B cell (primary cell): Measurements from ENCODE around the gene MRPL4. TPM values are rescaled to one million over a fixed set of nuclear protein-coding genes. Genes with fewer than 3 reads are reported as not detected.

Source experiments
- ATAC-seq: fragments of 200-7000 bp; cut with Tn5 transposase; one replicate; pipeline ENCODE4 v1.10.0; 2021; ENCODE audit warnings: low read depth, mild to moderate bottlenecking, moderate number of reproducible peaks, moderate library complexity
- CTCF ChIA-PET: fragments of 350-600 bp; sonication (Branson Sonifier 250); formaldehyde crosslinking; loops from one replicate; lab custom pipeline; 2021; ENCODE audit warnings: antibody characterized with exemption, inconsistent platforms; lab: Charles Lee
- POLR2A ChIA-PET: fragments of 350-600 bp; sonication (Branson Sonifier 250); formaldehyde crosslinking; loops from one replicate; lab custom pipeline; 2021; ENCODE audit warnings: antibody characterized with exemption; lab: Charles Lee
- DNase-seq: peaks from one replicate; pipeline ENCODE4 v3.0.0; 2013
- H2AFZ ChIP-seq: 2 replicates; pipeline ENCODE4 v1.6.1; 2012; ENCODE audit warnings: mild to moderate bottlenecking, low read depth, low read length; ENCODE audit not compliant: insufficient read depth, poor library complexity, severe bottlenecking
- H3K27ac ChIP-seq, 2 donors: 1 replicate in 1 of 2; 2 replicates in 1 of 2; pipeline ENCODE4 v1.5.1; 2012 to 2013; ENCODE audit warnings: low read length in 2 of 2, mild to moderate bottlenecking in 2 of 2, moderate library complexity in 1 of 2
- H3K27me3 ChIP-seq, 4 experiments: fragments of 200-600 bp in 1 of 4; sonication (generic) in 1 of 4; replicated peaks in 1 of 4; 1 replicate in 2 of 4; 2 replicates in 2 of 4; pipeline versions ENCODE4 v1.6.1 to v1.7.0; 2013 to 2016; ENCODE audit warnings: low read length in 3 of 4, mild to moderate bottlenecking in 2 of 4, mixed read lengths in 1 of 4, moderate library complexity in 1 of 4; ENCODE audit not compliant: insufficient read depth in 4 of 4, control insufficient read depth in 3 of 4; ENCODE audit errors: control extremely low read depth in 1 of 4
- H3K36me3 ChIP-seq, 2 experiments: replicated peaks in 1 of 2; 1 replicate in 1 of 2; 2 replicates in 1 of 2; pipeline versions ENCODE4 v1.6.1 to v1.7.1; 2013; ENCODE audit warnings: low read length in 1 of 2; ENCODE audit not compliant: insufficient read depth in 2 of 2, control insufficient read depth in 1 of 2; ENCODE audit errors: control extremely low read depth in 1 of 2, extremely low read depth in 1 of 2
- H3K4me1 ChIP-seq, 2 donors: fragments of 200-600 bp in 1 of 2; sonication (generic) in 1 of 2; 1 replicate in 1 of 2; 2 replicates in 1 of 2; pipeline versions ENCODE4 v1.5.1 to v1.6.1; 2013 to 2017; ENCODE audit warnings: low read length in 2 of 2; ENCODE audit not compliant: control insufficient read depth in 2 of 2, insufficient read depth in 2 of 2
- H3K4me2 ChIP-seq: replicated peaks from 2 replicates; pipeline ENCODE3; 2012; ENCODE audit warnings: mild to moderate bottlenecking, low read depth, low read length; ENCODE audit not compliant: poor library complexity, severe bottlenecking
- H3K4me3 ChIP-seq, 5 experiments: fragments of 200-600 bp in 1 of 5; sonication (generic) in 1 of 5; 1 replicate in 3 of 5; 2 replicates in 2 of 5; pipeline versions ENCODE4 v1.5.1 to v1.7.0; 2011 to 2016; ENCODE audit warnings: low read length in 4 of 5, mild to moderate bottlenecking in 4 of 5, low read depth in 2 of 5, control low read depth in 1 of 5, moderate library complexity in 1 of 5; ENCODE audit not compliant: insufficient read depth in 1 of 5; ENCODE audit errors: control extremely low read depth in 1 of 5, extremely low read depth in 1 of 5
- H3K79me2 ChIP-seq: fragments of 200-600 bp; sonication (generic); one replicate; pipeline ENCODE4 v1.6.0; 2016; ENCODE audit warnings: low read length; ENCODE audit not compliant: control insufficient read depth, insufficient read depth
- H3K9ac ChIP-seq: fragments of 200-600 bp; sonication (generic); 2 replicates; pipeline ENCODE4 v1.6.1; 2017; ENCODE audit warnings: mild to moderate bottlenecking, low read length, moderate library complexity
- H3K9me3 ChIP-seq, 3 donors: one replicate each; pipeline versions ENCODE4 v1.6.1 to v1.7.1; 2013; ENCODE audit warnings: low read length in 2 of 3; ENCODE audit not compliant: control insufficient read depth in 2 of 3, insufficient read depth in 1 of 3; ENCODE audit errors: control extremely low read depth in 1 of 3
- H4K20me1 ChIP-seq: 2 replicates; pipeline ENCODE4 v1.6.0; 2012; ENCODE audit warnings: mild to moderate bottlenecking, low read length; ENCODE audit not compliant: insufficient read depth, control insufficient read depth, poor library complexity, severe bottlenecking
- H3K27ac Mint-ChIP-seq: one replicate; pipeline ENCODE4 v1.8.0; 2021; ENCODE audit warnings: mixed read lengths
- H3K27me3 Mint-ChIP-seq: one replicate; pipeline ENCODE4 v1.8.0; 2021; ENCODE audit warnings: mixed read lengths
- H3K4me1 Mint-ChIP-seq: one replicate; pipeline ENCODE4 v1.8.0; 2021; ENCODE audit warnings: mixed read lengths
- H3K4me3 Mint-ChIP-seq: one replicate; pipeline ENCODE4 v1.8.0; 2021; ENCODE audit warnings: mixed read lengths
- H3K9me3 Mint-ChIP-seq: one replicate; pipeline ENCODE4 v1.8.0; 2022; ENCODE audit warnings: mixed read lengths; ENCODE audit not compliant: insufficient read depth
- EZH2 ChIP-seq: IDR thresholded peaks from 2 replicates; pipeline ENCODE4 v1.6.1; 2012; ENCODE audit warnings: borderline replicate concordance, low read depth, mild to moderate bottlenecking, moderate library complexity, low read length; ENCODE audit not compliant: insufficient read depth, poor library complexity, severe bottlenecking
- WGBS: methylation state at CpG from one replicate; pipeline ENCODE4 v1.1.5; 2013; ENCODE audit warnings: missing lambda C conversion rate; ENCODE audit not compliant: insufficient coverage; 5-methylcytosine and 5-hydroxymethylcytosine counted together
- intact Hi-C: fragments of 100-400 bp; cut with micrococcal nuclease; formaldehyde crosslinking; loops from one replicate; pipeline ENCODE4 v1.10.0; 2022
- polyA plus RNA-seq: library from polyadenylated mRNA; depleted of rRNA; stranded (reverse); fragments of >200 nt; gene quantifications from 2 replicates; pipeline ENCODE4 v1.2.3, GENCODE V29; 2012
- small RNA-seq: library from RNA; depleted of rRNA; stranded (forward); fragments of <200 nt; gene quantifications from one replicate; pipeline ENCODE3, GENCODE V24; 2012; ENCODE audit warnings: low replicate concordance, low read depth; ENCODE audit not compliant: insufficient read length
- total RNA-seq, 2 donors: library from RNA; stranded (reverse); fragments of 120-200 nt in 1 of 2; gene quantifications; 1 replicate in 1 of 2; 2 replicates in 1 of 2; pipeline versions ENCODE4 v1.2.3 to v1.2.4, GENCODE V29; 2013 to 2022
- TF ChIP-seq, protein P1 (sequence below): fragments of 200-600 bp; IDR thresholded peaks from one replicate; pipeline ENCODE4 v1.8.0; 2022; ENCODE audit warnings: antibody characterized with exemption, mild to moderate bottlenecking

MRPL4 gene
- total and polyA plus RNA-seq, 2 donors (not counting 1 experiment from before 2014, with no cell fraction given) = 39.8 to 81.1 TPM

DNA sequence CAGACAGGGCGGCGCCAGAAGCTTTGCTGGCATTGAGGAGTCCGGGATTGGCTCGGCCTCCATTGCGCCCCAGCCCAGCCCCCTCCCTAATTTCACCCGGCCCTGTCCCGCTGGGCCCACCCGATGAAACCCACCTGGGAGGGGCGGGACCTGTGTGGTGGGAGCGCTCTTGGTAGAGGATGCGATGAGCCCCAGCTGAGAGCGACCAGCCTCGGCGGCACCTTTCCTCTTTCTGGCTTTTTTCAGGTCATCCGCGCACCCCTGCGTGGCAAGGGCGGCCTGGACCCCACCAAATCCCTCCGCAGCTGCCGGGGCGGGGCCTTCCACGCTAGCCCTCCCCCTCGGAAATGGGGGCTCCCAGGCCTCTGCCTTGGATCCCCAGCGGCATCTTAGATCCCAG is 57.4 kb downstream of the MRPL4 start, which contains the start of gene ZGLP1:
Gene ZGLP1, minus strand, starts transcription at position 393 of the 400 bp plus-strand sequence.
- no peak for ATAC-seq
- no peaks in the 10 kb centered on the region for H3K27me3 ChIP-seq
- Mint-ChIP-seq H3K4me1 (peaks cover 2% of the 10 kb centered on the region), H3K27me3 (no peaks in the 10 kb centered on the region), H3K27ac (no peak within 1 kb of the TSS), H3K9me3 (no peaks in the 10 kb centered on the region), H3K4me3 (no peak within 1 kb of the TSS)
- H3K79me2 ChIP-seq = no peaks in the 10 kb centered on the region
- H4K20me1 ChIP-seq = no peaks in the 10 kb centered on the region
- DNase-seq = no peak
- CTCF ChIA-PET = no interaction called here
- POLR2A ChIA-PET = no interaction called here
- H3K36me3 ChIP-seq = no peaks in the 10 kb centered on the region
- TF ChIP-seq, protein P1, sequence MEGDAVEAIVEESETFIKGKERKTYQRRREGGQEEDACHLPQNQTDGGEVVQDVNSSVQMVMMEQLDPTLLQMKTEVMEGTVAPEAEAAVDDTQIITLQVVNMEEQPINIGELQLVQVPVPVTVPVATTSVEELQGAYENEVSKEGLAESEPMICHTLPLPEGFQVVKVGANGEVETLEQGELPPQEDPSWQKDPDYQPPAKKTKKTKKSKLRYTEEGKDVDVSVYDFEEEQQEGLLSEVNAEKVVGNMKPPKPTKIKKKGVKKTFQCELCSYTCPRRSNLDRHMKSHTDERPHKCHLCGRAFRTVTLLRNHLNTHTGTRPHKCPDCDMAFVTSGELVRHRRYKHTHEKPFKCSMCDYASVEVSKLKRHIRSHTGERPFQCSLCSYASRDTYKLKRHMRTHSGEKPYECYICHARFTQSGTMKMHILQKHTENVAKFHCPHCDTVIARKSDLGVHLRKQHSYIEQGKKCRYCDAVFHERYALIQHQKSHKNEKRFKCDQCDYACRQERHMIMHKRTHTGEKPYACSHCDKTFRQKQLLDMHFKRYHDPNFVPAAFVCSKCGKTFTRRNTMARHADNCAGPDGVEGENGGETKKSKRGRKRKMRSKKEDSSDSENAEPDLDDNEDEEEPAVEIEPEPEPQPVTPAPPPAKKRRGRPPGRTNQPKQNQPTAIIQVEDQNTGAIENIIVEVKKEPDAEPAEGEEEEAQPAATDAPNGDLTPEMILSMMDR = no peak
- no peak for TF ChIP-seq EZH2
- H3K27ac ChIP-seq = no peak within 1 kb of the TSS
- H3K4me1 ChIP-seq = peaks cover 0 to 7% of the 10 kb centered on the region in 2 donors
- no peak within 1 kb of the TSS for H3K4me2 ChIP-seq
- no peak within 1 kb of the TSS for H2AFZ ChIP-seq
- H3K9ac ChIP-seq = no peak within 1 kb of the TSS
- no peak within 1 kb of the TSS for H3K4me3 ChIP-seq
- WGBS = 94% methylated on average over 16 of the region's 24 CpGs
- intact Hi-C loops = no loop called here
- no peaks in the 10 kb centered on the region for H3K9me3 ChIP-seq

Small RNAs within 50 kb of the gene (small RNA-seq; reads per million reads assigned to genes)
- gene AC011511.1 (not detected), gene MIR4322 (not detected)

Other genes with a start within 250 kb of the MRPL4 start
- not detected in 2 replicates for gene COL5A3, start 241.7 kb upstream of the MRPL4 start, total RNA-seq
- gene COL5A3, start 241.7 kb upstream of the MRPL4 start, polyA plus RNA-seq = 0.01 and 0.04 TPM in 2 replicates
- not detected in 2 replicates for gene RDH8, start 238.7 kb upstream of the MRPL4 start, total RNA-seq
- gene RDH8, start 238.7 kb upstream of the MRPL4 start, polyA plus RNA-seq = not detected in 2 replicates
- gene SHFL, start 165.9 kb upstream of the MRPL4 start, total RNA-seq = 95.8 and 109 TPM in 2 replicates
- 176 and 205 TPM in 2 replicates for gene SHFL, start 165.9 kb upstream of the MRPL4 start, polyA plus RNA-seq
- gene ANGPTL6, start 149.5 kb upstream of the MRPL4 start, total RNA-seq = 18.1 and 20.3 TPM in 2 replicates
- gene ANGPTL6, start 149.5 kb upstream of the MRPL4 start, polyA plus RNA-seq = 13.2 and 23.5 TPM in 2 replicates
- gene PPAN, start 145.9 kb upstream of the MRPL4 start, total RNA-seq = 80.5 and 88.0 TPM in 2 replicates
- gene PPAN, start 145.9 kb upstream of the MRPL4 start, polyA plus RNA-seq = 42.2 and 51.0 TPM in 2 replicates
- 27.1 and 28.3 TPM in 2 replicates for gene P2RY11, start 140.5 kb upstream of the MRPL4 start, total RNA-seq
- gene P2RY11, start 140.5 kb upstream of the MRPL4 start, polyA plus RNA-seq = 25.8 and 29.7 TPM in 2 replicates
- gene EIF3G, start 132.3 kb upstream of the MRPL4 start, total RNA-seq = 261 and 270 TPM in 2 replicates
- 295 and 308 TPM in 2 replicates for gene EIF3G, start 132.3 kb upstream of the MRPL4 start, polyA plus RNA-seq
- gene DNMT1, start 57.3 kb upstream of the MRPL4 start, total RNA-seq = 108 and 119 TPM in 2 replicates
- 53.0 and 60.2 TPM in 2 replicates for gene DNMT1, start 57.3 kb upstream of the MRPL4 start, polyA plus RNA-seq
- gene S1PR2, start 20.9 kb upstream of the MRPL4 start, total RNA-seq = 3.6 and 4.4 TPM in 2 replicates
- 1.8 and 8.9 TPM in 2 replicates for gene S1PR2, start 20.9 kb upstream of the MRPL4 start, polyA plus RNA-seq
- 7.3 and 10.2 TPM in 2 replicates for gene ICAM1, start 18.9 kb downstream of the MRPL4 start, total RNA-seq
- 11.9 and 63.9 TPM in 2 replicates for gene ICAM1, start 18.9 kb downstream of the MRPL4 start, polyA plus RNA-seq
- gene ICAM4, start 34.7 kb downstream of the MRPL4 start, total RNA-seq = 0.44 and 0.51 TPM in 2 replicates
- 0.71 and 0.78 TPM in 2 replicates for gene ICAM4, start 34.7 kb downstream of the MRPL4 start, polyA plus RNA-seq
- gene ICAM5, start 37.7 kb downstream of the MRPL4 start, total RNA-seq = 0.34 and 0.54 TPM in 2 replicates
- gene ICAM5, start 37.7 kb downstream of the MRPL4 start, polyA plus RNA-seq = 0.14 TPM in 1 of 2 replicates, not detected in the other
- 6.4 and 7.4 TPM in 2 replicates for gene ZGLP1, start 57.6 kb downstream of the MRPL4 start, total RNA-seq
- gene ZGLP1, start 57.6 kb downstream of the MRPL4 start, polyA plus RNA-seq = 3.3 and 8.0 TPM in 2 replicates
- gene FDX2, start 63.8 kb downstream of the MRPL4 start, total RNA-seq = 13.6 and 13.9 TPM in 2 replicates
- gene FDX2, start 63.8 kb downstream of the MRPL4 start, polyA plus RNA-seq = 13.8 and 21.5 TPM in 2 replicates
- gene RAVER1, start 81.3 kb downstream of the MRPL4 start, total RNA-seq = 54.6 and 62.7 TPM in 2 replicates
- gene RAVER1, start 81.3 kb downstream of the MRPL4 start, polyA plus RNA-seq = 21.0 and 27.3 TPM in 2 replicates
- 110 and 119 TPM in 2 replicates for gene ICAM3, start 87.4 kb downstream of the MRPL4 start, total RNA-seq
- gene ICAM3, start 87.4 kb downstream of the MRPL4 start, polyA plus RNA-seq = 154 and 223 TPM in 2 replicates
- gene TYK2, start 128.4 kb downstream of the MRPL4 start, total RNA-seq = 337 and 347 TPM in 2 replicates
- gene TYK2, start 128.4 kb downstream of the MRPL4 start, polyA plus RNA-seq = 293 and 343 TPM in 2 replicates
- 178 and 193 TPM in 2 replicates for gene CDC37, start 151.3 kb downstream of the MRPL4 start, total RNA-seq
- 408 and 599 TPM in 2 replicates for gene CDC37, start 151.3 kb downstream of the MRPL4 start, polyA plus RNA-seq
- gene PDE4A, start 168.3 kb downstream of the MRPL4 start, total RNA-seq = 10.8 and 10.9 TPM in 2 replicates
- gene PDE4A, start 168.3 kb downstream of the MRPL4 start, polyA plus RNA-seq = 0.95 and 1.5 TPM in 2 replicates